Fibroblast of the aortic adventitia (primary cell): ENCODE data around the gene USP24. TPM values are rescaled to one million over a fixed set of nuclear protein-coding genes. Genes with fewer than 3 reads are reported as not detected.
"Not testable (repeated sequence)": the region's sequence is repeated elsewhere in the genome, so short reads cannot be mapped to it uniquely, and the experiment has no call there.

ENCODE experiments used
- DNase-seq: peaks from one replicate; pipeline ENCODE4 v3.0.0-alpha.2; 2010; ENCODE audit warnings: low read depth
- H3K4me3 ChIP-seq: 2 replicates; pipeline ENCODE4 v1.5.1; 2011; ENCODE audit warnings: low read depth, mild to moderate bottlenecking, control low read depth, low read length, moderate library complexity
- CTCF ChIP-seq: IDR thresholded peaks from 2 replicates; pipeline ENCODE4 v1.5.1; 2011; ENCODE audit warnings: mild to moderate bottlenecking, low read length, control low read depth, inconsistent platforms; ENCODE audit not compliant: insufficient read depth
- total RNA-seq: library from RNA; depleted of rRNA; stranded (reverse); fragments of >200 nt; gene quantifications from 2 replicates; pipeline ENCODE4 v1.2.3, GENCODE V29; 2012; ENCODE audit warnings: low replicate concordance

The USP24 gene
- total RNA-seq, 1 donor, result 44.8 TPM

DNA sequence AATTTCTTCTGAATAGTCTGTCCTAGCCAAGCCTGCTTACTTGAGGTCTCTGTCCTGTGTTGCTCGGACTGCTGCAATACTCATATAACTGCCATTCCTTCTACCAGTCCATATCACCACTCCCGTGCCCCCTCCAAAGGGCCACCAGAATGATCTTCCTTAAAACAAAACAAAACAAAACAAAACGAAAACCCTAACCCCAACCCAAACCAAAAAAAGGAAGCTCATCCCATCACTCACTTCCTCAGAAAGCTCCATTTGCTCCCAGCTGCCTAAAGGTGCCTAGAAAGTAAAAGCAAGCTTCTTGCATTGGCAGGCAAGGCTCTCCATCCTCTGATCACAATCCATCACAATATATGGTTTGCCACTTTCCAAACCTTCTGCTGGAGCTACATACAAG lies 20.3 kb downstream of the USP24 start:
- TF ChIP-seq CTCF, result no peak
- DNase-seq, result no peak
- H3K4me3 ChIP-seq, result no peak overlapping the region

DNA sequence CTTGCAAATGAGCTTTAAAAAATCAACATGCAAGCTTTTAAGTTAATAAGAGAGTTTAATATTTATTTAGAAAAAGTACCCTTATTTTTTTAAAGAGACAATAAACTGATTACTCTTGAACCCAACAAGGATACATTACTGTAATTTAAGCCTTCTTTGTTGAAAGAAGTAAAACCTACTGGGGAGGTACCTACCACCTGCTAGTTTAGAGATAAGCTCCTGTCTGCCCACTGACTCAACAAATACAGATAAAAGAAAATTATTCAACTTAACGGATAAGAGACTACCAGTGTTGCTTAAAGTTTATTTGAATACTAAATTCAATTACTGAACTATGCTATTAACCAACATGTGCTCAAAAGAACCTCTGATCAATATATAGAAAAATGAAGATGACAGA lies 23.1 kb downstream of the USP24 start:
- DNase-seq, result no peak
- no peak overlapping the region for H3K4me3 ChIP-seq
- no peak for TF ChIP-seq CTCF

DNA sequence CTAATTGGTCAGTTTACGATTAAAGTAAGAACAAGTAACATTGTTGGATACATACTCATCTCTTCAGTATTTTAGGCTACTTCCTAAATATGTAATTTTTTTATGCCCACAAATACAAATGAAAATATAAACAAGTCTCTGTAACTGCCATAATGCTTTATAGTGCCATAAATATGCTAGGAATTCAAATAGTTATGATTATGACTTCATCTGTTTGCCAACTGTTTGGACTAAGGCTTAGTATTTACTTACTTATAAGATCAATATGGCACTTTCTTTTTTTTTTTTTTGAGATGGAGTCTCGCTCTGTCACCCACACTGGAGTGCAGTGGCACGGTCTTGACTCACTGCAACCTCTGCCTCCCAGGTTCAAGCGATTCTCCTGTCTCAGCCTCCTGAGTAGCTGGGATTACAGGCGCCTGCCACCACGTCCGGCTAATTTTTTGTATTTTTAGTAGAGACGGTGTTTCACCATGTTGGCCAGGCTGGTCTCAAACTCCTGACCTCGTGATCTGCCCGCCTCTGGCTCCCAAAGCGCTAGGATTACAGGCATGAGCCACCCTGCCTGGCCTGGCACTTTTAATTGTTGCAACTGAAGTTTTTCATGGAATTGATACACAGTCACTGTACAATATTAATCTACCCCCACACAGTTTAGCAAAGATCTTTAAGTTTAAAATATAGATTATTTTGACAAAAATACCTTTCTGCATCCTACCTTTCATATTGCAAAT lies 23.8 kb downstream of the USP24 start:
- H3K4me3 ChIP-seq, DNase-seq: not testable (repeated sequence)

DNA sequence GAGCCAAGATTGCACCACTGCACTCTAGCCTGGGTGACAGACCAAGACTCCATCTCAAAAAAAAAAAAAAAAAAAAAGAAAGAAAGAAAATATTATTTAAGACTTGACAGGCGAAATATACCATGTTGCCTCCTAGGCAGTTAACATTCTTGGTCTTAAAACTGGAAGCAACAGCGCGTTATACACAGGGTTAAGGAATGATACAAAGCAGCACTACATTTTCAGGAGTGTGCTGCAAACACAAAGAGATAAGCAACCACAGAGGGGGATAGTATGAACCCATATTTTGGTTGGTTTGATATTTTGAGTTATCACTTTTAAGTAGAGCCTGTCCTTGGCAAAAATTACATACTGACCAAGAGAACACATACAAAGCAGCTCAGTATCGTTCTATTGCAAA lies 25.1 kb downstream of the USP24 start:
- no peak for TF ChIP-seq CTCF
- H3K4me3 ChIP-seq, result no peak overlapping the region
- no peak for DNase-seq

DNA sequence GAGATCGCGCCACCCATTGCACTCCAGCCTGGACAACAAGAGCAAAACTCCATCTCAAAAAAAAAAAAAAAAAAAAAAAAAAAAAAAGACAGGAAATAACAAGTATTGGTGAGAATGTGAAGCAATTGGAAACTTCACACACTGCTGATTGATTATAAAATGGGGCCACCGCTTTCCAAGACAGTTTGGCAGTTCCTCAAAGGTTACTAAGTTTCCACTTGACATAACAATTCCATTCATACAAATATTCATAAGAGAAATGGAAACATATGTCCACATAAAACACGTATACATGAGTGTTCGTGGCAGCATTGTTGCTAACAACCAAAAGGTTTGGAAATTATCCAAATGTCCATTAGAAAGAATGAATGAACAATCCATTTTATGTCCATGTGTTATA lies 26.3 kb downstream of the USP24 start:
- no peak for TF ChIP-seq CTCF
- no peak overlapping the region for H3K4me3 ChIP-seq
- DNase-seq, result no peak

DNA sequence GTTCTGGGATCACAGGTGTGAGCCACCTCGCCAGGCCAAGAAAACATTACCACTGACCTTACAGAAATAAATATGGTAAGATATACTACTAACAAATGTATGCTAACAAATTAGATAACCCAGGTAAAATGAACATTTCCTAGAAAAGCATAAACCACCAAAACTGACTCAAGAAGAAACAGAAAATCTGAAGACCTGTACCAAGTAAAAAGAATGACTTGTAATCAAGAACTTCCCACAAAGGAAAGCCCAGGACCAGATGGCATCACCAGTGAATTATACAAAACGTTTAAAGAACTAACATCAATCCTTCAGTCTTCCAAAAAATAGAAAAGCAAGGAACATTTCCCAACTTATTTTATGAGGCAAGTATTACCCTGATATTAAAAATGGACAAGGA lies 29.3 kb downstream of the USP24 start:
- no peak overlapping the region for H3K4me3 ChIP-seq
- TF ChIP-seq CTCF, result no peak
- DNase-seq, result no peak

DNA sequence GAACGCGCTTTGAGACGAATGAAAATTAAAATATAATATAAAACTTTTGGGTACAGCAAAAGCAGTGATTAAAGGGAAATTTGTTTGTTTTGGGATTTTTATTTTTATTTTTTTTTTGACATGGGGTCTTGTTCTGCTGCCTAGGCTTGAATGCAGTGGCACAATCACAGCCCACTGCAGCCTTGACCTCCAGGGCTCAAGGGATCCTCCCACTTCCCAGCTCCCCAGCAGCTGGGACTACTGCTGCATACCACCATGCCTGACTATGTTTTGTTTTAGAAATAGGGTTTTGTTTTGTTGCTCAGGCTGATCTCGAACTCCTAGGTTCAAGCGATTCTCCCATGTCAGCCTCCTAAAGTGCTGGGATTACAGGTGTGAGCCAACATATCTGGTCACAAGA lies 30.3 kb downstream of the USP24 start:
- no peak overlapping the region for H3K4me3 ChIP-seq
- TF ChIP-seq CTCF, result no peak
- DNase-seq, result no peak
